ENCODE data around the gene AKR1D1.

GRCh38 chr7:138064856-138065357 is 11.4 kb upstream of the AKR1D1 start:
- TF ChIP-seq, protein P1, sequence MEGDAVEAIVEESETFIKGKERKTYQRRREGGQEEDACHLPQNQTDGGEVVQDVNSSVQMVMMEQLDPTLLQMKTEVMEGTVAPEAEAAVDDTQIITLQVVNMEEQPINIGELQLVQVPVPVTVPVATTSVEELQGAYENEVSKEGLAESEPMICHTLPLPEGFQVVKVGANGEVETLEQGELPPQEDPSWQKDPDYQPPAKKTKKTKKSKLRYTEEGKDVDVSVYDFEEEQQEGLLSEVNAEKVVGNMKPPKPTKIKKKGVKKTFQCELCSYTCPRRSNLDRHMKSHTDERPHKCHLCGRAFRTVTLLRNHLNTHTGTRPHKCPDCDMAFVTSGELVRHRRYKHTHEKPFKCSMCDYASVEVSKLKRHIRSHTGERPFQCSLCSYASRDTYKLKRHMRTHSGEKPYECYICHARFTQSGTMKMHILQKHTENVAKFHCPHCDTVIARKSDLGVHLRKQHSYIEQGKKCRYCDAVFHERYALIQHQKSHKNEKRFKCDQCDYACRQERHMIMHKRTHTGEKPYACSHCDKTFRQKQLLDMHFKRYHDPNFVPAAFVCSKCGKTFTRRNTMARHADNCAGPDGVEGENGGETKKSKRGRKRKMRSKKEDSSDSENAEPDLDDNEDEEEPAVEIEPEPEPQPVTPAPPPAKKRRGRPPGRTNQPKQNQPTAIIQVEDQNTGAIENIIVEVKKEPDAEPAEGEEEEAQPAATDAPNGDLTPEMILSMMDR (IDR thresholded peaks at IDR 0.05; ENCODE audit: low read depth, low read length): no peak
- no peak for TF ChIP-seq MYC (IDR thresholded peaks at IDR 0.05; ENCODE audit: low read depth, low read length)
